LNCAP (cell line): Measurements from ENCODE around the gene ASTN1.

ENCODE experiments used
- CTCF ChIP-seq: fragments of 450-650 bp; IDR thresholded peaks from 2 replicates; pipeline ENCODE4 v1.5.1; 2017; ENCODE audit warnings: mild to moderate bottlenecking

ASTN1 gene

DNA sequence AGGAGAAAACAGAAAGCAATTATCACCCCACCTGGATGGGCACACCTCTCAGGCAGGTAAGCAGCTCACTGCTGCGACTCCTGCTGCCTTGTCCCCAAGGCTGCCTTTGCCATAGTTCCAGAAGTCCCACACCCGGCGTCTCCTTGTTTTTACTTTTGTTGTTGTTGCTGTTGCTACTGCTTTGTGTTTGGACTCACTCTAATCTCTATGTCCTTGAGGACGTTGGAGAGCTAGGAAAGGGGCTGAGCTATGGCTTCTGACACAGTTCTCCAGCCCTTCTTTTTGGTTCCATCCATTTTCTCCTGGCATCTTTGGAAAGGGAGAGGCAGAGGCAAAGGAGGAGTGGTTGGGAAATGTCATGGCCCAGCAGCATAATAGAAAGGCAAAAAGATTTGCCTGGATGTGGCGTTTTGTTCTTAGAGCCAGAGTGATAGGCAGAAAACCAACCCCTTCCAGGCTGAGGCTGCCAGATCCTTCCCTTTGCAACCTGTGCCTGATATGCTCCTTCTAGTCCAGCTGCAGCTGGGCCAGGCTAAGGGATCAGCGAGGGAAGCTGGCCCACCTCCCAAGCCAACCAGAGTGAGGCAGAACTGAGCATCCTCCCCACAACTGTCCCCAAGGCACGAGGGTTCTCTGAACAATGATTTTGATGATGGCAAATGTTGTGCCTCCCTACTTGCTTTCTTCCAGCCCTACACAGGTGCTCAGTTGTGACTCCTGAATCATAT, 270.7 kb downstream of the ASTN1 start:
- TF ChIP-seq CTCF = no peak

GRCh38 chr1:176888471-176889032, 276.0 kb downstream of the ASTN1 start:
- TF ChIP-seq CTCF = no peak

- TF ChIP-seq CTCF = no peak
Observed at GRCh38 chr1:176885751-176886150, 278.8 kb downstream of the ASTN1 start.

GRCh38 chr1:176885341-176885740, 279.2 kb downstream of the ASTN1 start:
- no peak for TF ChIP-seq CTCF

DNA sequence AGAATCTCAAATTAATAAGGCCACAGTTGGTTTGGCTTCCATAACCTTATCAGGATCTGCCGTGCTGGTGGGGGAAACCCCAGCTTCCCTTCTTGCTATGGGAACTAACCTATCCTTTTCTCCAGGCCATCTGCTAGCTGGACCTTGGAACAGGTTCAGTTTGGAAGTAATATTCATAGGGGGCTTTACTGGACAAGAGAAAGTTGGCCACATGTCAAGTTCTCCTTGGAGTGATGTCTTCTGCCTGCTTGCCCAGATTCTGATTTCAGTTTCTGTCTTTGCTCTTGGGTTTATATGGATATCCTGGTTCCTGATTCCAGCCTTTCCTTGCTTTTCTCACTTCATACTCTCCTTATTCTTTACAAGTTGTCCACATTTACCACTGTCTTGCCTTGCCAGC, 279.6 kb downstream of the ASTN1 start:
- no peak for TF ChIP-seq CTCF

DNA sequence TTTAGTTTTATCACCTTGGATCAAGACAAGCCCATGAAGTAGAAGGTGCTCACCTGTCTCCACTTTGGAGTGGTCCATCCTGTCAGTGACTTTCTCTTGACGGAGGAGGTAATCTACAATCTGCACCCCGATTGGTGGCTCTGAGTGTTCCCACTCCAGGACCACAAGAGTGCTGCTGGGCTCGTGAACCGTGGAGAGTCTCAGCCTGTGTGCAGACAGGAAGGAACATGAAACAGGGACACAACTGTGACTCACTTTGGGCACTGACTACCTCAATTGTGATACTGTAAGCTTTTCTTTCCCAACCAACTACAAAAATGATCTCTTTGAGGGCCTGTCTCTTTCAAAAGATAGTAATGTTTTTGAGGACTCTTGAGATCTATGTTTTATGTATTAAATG, 280.2 kb downstream of the ASTN1 start:
- TF ChIP-seq CTCF = no peak

GRCh38 chr1:176880955-176881595, 283.4 kb downstream of the ASTN1 start:
- peak; percentile 92 for TF ChIP-seq CTCF
